ENCODE data around the gene GPRIN2.
"Not testable (repeated sequence)": the region's sequence is repeated elsewhere in the genome, so short reads cannot be mapped to it uniquely, and the experiment has no call there.

The GPRIN2 gene

DNA sequence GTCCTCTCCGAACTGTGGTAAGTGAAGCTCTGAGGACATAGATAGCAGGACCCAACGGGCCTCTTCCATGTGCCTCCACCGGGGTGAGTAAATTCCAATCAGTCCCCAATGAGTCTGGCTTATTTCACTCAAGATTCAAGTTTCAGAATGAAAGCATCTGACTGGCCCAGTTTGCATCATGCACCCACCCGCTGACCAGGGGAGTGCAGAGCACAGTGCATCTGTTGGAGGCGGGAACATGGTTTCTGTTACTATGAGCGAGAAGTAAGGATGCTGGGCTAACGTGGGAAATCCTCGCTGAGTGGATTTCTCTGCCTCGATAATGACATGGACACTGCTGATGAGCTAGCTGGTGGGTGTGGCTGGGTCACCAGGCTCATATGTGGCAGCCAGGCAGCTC is 10.7 kb upstream of the GPRIN2 start:
- DNase-seq (ENCODE audit: low read depth in 2 of 2): not testable (repeated sequence)

DNA sequence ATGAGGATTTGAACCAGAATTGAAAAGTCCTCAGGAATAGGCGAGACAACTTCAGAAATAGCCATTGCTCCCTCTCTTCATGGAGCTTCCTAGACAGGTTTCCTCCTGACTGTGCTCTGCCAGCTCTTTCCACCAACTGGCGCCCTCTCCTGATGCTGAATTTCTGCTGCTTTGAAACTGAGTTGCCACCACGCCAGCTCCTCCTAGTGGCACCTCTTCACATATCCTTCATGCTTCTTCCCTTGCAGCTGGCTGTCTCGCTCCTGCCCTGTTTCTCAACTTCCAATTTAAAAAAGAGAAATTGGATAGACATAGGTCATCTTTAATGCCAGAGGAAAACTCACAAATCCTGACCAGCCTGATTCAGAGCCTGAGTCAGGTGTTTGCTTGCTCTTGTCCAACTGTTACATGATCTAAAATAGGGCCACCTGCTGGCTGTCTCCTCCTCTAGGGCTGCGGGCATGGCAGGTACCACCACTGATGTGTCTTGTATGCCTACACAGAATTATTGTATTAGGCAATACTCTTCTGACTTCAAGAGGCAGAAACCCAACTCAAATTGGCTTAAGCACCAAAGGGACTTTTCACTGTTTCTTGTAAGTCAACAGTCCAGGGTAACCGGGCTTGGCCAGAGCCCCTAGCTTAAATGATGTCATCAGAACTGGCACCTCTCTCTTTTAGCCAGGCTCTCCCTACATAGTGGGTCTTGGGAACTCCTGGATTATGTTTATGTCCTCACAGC is 9.3 kb upstream of the GPRIN2 start:
- DNase-seq (ENCODE audit: low read depth in 2 of 2): not testable (repeated sequence)

- no peak for DNase-seq (ENCODE audit: low read depth in 2 of 2)
Measured at GRCh38 chr10:46560952-46561351, 4.5 kb upstream of the GPRIN2 start.

DNA sequence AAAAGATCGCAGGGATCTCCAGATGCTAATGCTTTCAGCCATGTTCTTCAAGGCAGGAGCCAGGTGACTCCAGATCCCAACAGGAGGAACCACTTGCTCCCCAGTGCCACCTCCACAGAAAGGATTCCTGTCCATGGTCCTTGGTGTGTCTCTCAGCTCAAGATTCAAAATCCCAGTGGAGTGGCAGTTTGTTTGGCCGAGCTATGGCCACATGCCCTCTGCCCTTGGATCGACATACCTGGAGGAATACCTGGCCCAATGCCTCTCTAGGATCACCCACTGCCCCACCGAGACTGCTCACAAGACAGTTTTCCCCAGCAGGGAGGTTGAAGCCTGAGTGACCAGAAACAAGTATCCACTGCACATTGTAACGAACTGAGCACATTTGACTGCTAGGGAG is 3.9 kb upstream of the GPRIN2 start:
- DNase-seq (ENCODE audit: low read depth in 2 of 2): no peak

DNA sequence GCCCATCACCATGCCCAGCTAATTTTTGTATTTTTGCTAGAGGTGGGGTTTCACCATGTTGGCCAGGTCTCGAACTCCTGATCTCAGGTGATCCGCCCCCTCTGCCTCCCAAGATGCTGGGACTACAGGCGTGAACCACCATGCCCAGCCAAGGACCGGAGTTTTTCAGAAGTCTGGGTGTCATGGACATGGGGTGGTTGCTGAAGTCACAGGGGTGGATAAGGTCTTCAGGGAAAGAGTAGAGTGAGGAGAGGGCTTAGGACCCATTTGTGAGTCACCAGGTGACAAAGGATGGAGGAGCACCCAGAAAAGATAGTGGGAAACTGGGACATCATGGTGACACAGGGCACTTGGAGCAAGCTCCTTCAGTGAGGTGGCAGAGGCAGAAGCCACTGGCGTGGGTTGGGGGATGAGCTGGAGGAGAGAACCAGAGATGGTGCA is 2.8 kb upstream of the GPRIN2 start:
- no peak for DNase-seq (ENCODE audit: low read depth in 2 of 2)

DNA sequence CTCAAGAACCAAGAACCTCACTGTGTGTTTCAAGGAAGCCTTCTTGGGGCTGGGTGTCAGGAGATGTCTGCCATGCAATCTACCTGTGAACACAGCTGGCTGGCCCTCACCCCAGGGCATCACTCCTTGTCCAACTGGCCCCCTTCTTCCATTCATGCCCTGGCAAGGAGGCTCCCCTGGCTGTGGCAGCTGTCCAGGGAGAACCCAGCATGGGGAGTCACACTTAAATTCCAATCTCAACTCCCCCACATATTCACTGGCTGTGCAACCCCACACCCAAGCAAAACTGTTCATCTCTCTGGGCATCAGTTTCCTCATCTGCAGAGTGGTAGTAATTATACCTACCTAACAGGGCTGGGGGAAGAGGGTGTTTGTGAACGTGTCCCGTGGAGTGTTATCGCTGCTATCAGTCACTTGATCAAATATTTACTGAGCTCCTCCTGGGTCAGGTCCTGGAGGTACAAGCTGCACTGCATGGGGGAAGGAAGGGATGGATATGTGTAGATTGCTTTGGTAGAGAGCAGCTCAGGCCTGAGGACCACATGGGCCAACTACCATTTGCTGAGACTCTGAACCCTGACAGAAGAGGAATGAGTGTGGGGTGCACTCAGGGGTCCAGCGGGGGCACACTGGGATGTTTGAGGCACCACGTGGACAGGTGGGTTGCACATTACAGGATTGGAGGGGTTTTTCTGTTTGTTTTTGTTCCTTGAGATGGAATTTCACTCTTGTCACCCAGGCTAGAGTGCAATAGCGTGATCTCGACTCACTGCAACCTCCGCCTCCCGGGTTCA is 2.1 kb upstream of the GPRIN2 start:
- DNase-seq (ENCODE audit: low read depth in 2 of 2): no peak

- no peak for DNase-seq (ENCODE audit: low read depth in 2 of 2)
Measured at GRCh38 chr10:46558122-46558391, 1.6 kb upstream of the GPRIN2 start.

GRCh38 chr10:46557319-46558121 is 1.1 kb upstream of the GPRIN2 start:
- no peak for DNase-seq (ENCODE audit: low read depth in 2 of 2)

GRCh38 chr10:46555713-46556514 is 544 bp downstream of the GPRIN2 start:
- no peak for DNase-seq (ENCODE audit: low read depth in 2 of 2)

DNA sequence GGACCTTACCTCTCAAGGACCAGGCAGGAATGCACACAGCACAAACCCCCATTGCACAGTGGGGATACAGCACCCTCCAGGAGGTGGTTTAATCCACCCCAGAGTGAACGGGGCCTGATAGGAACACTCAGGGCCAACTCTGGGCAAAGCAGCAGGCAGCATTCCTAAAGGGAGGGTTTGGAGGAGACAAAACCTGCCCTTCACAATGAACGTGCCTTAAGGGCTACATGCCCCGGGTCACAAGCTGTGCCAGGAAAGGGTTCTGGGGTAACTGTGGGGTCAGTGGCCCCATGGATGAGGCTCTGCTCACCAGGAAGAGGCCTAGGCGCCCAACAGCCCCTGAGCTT is 1.1 kb downstream of the GPRIN2 start:
- no peak for DNase-seq (ENCODE audit: low read depth in 2 of 2)

DNA sequence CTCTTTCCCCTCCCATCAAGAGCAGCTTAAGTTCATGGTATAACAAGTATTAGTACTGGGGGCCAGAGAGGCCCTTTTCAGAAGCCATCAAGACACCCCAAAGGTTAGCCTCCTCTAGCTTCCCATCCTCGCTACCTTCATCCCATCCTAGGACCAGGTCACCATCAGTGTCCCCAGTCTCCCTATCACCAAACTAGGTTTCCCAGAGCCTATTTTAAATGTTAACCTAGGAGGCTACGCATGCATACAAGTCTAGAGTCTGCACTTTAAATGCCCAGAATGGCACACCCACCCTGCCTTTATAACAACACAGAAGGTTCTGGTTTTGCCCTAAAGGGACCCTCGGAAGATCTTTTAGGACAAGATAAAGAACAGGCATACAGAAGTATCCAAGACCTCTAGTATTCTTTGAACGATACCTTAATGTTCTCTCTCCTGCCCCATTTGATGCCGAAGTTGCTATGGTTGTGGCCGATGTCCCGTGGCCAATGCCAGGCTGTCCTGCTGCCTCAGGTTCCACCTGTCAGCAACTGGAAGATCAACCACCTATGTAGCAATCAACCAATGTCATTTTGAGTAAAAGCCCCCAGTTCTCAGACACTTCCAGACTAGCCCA is 2.2 kb downstream of the GPRIN2 start:
- DNase-seq (ENCODE audit: low read depth in 2 of 2): no peak

GRCh38 chr10:46553238-46554049 is 3.0 kb downstream of the GPRIN2 start:
- DNase-seq (ENCODE audit: low read depth in 2 of 2): no peak

- no peak for DNase-seq (ENCODE audit: low read depth in 2 of 2)
Measured at GRCh38 chr10:46552526-46553237, 3.8 kb downstream of the GPRIN2 start.

- no peak for DNase-seq (ENCODE audit: low read depth in 2 of 2)
Measured at GRCh38 chr10:46551701-46552525, 4.5 kb downstream of the GPRIN2 start.

GRCh38 chr10:46550795-46551700 is 5.4 kb downstream of the GPRIN2 start:
- DNase-seq (ENCODE audit: low read depth in 2 of 2): no peak

GRCh38 chr10:46550076-46550790 is 6.2 kb downstream of the GPRIN2 start:
- DNase-seq (ENCODE audit: low read depth in 2 of 2): no peak
